Bronchial epithelial cell (primary cell): Measurements from ENCODE around the gene CGB5. TPM values are rescaled to one million over a fixed set of nuclear protein-coding genes. Genes with fewer than 3 reads are reported as not detected.
"Not testable (repeated sequence)": the region's sequence is repeated elsewhere in the genome, so short reads cannot be mapped to it uniquely, and the experiment has no call there.

Experiments used
- DNase-seq: peaks from one replicate; pipeline ENCODE4 v3.0.0-alpha.2; 2010; ENCODE audit warnings: low read depth
- FAIRE-seq: peaks from 2 replicates; lab custom pipeline; 2011; peaks lifted over from hg19 to GRCh38; lab: Jason Lieb, UNC
- H3K27me3 ChIP-seq: 2 replicates; pipeline ENCODE4 v1.5.1; 2011; ENCODE audit warnings: low read length; ENCODE audit not compliant: control insufficient read depth, insufficient read depth
- H3K36me3 ChIP-seq: 2 replicates; pipeline ENCODE4 v1.5.1; 2011; ENCODE audit warnings: low read length; ENCODE audit not compliant: control insufficient read depth, insufficient read depth
- H3K4me3 ChIP-seq: 2 replicates; pipeline ENCODE4 v1.5.1; 2011; ENCODE audit warnings: mild to moderate bottlenecking, low read depth, low read length, control low read depth
- total RNA-seq: library from RNA; depleted of rRNA; stranded (reverse); fragments of >200 nt; gene quantifications from 2 replicates; pipeline ENCODE4 v1.2.1, GENCODE V29; 2014
- TF ChIP-seq, protein P1 (sequence below): IDR thresholded peaks from 2 replicates; pipeline ENCODE4 v1.5.1; 2011; ENCODE audit warnings: mild to moderate bottlenecking, moderate library complexity, low read length, control low read depth, inconsistent platforms; ENCODE audit not compliant: insufficient read depth, severe bottlenecking

Gene CGB5
- total RNA-seq, 1 donor from 2014 or later: 0.26 TPM

DNA sequence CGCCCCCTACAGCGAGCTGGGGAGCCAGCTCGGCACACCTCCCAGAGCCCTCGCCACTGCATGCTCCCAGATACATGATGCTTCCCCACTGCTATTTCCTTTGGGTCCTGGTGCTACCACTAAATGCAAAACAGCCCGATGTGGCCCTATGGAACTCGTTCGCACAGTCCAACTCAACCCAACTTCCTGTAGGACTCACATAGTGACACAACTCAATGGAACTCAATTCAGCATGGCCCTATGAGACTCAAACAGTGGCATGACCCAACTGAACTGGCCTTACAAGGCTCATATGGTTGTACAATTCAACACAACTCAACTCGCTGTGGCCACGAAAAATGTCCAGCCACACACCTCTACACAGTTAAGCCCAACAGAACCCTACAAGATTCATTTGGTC, 25.4 kb downstream of the CGB5 start:
- TF ChIP-seq, protein P1, sequence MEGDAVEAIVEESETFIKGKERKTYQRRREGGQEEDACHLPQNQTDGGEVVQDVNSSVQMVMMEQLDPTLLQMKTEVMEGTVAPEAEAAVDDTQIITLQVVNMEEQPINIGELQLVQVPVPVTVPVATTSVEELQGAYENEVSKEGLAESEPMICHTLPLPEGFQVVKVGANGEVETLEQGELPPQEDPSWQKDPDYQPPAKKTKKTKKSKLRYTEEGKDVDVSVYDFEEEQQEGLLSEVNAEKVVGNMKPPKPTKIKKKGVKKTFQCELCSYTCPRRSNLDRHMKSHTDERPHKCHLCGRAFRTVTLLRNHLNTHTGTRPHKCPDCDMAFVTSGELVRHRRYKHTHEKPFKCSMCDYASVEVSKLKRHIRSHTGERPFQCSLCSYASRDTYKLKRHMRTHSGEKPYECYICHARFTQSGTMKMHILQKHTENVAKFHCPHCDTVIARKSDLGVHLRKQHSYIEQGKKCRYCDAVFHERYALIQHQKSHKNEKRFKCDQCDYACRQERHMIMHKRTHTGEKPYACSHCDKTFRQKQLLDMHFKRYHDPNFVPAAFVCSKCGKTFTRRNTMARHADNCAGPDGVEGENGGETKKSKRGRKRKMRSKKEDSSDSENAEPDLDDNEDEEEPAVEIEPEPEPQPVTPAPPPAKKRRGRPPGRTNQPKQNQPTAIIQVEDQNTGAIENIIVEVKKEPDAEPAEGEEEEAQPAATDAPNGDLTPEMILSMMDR: no peak
- no peak overlapping the region for H3K4me3 ChIP-seq
- peaks cover 11% of the 10 kb centered on the region for H3K27me3 ChIP-seq
- H3K36me3 ChIP-seq: no peaks in the 10 kb centered on the region
- peak; percentile 63 for DNase-seq
- FAIRE-seq: peak; percentile 83

DNA sequence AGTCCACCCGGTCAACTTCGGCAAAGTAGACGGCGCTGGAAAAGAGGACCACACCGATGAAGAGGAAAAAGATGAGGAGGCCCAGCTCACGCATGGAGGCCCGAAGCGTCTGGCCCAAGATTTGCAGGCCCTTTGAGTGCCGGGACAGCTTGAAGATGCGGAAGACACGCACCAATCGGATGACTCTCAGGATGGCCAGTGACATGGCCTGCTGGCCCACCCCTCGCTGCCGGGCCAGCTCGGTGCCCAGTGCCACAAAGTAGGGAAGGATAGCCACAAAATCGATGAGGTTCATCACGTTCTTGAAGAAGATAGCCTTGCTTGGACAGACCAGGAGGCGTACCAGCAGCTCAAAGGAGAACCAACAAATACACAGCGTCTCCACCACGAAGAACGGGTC, 26.8 kb downstream of the CGB5 start:
- Histone ChIP-seq H3K27me3 (peaks cover 11% of the 10 kb centered on the region), H3K4me3 (no peak overlapping the region), H3K36me3 (no peaks in the 10 kb centered on the region)
- FAIRE-seq (peak; percentile 90), DNase-seq (no peak)
- TF ChIP-seq, protein P1: no peak

DNA sequence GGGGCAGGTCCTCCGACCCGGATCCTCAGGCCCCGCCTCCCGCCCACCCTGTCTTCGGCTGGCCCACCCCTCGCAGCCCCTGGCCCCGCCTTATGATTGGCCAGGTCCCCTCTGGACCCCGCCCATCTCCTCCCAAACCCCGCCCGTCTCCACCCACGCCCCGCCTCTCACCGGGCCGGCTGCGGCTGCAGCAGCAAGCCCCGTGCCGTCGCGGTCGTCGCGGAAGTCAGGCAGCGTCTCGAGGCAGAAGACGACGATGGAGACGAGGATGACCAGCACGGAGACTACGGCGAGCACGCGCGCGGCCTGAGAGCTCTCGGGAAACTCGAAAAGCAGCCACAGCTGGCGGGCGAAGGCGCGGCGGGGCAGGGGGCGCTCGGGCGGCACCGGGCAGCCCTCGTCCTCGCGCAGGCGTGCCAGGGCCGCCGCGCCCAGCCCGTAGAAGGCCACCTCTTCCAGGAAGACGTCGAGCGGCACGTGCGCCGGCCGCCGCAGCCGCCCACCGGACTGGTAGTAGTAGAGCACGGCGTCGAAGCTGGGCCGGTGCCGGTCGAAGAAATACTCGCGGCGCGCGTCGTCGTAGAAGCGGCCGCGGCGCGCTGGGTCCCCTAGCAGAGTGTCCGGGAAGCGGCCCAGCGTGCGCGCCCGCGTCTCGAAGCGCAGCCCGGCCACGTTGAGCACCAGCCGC, 28.4 kb downstream of the CGB5 start:
- Histone ChIP-seq H3K36me3 (no peaks in the 10 kb centered on the region), H3K4me3 (no peak overlapping the region), H3K27me3 (peaks cover 11% of the 10 kb centered on the region)
- FAIRE-seq (no peak), DNase-seq (no peak)
- TF ChIP-seq, protein P1: no peak

DNA sequence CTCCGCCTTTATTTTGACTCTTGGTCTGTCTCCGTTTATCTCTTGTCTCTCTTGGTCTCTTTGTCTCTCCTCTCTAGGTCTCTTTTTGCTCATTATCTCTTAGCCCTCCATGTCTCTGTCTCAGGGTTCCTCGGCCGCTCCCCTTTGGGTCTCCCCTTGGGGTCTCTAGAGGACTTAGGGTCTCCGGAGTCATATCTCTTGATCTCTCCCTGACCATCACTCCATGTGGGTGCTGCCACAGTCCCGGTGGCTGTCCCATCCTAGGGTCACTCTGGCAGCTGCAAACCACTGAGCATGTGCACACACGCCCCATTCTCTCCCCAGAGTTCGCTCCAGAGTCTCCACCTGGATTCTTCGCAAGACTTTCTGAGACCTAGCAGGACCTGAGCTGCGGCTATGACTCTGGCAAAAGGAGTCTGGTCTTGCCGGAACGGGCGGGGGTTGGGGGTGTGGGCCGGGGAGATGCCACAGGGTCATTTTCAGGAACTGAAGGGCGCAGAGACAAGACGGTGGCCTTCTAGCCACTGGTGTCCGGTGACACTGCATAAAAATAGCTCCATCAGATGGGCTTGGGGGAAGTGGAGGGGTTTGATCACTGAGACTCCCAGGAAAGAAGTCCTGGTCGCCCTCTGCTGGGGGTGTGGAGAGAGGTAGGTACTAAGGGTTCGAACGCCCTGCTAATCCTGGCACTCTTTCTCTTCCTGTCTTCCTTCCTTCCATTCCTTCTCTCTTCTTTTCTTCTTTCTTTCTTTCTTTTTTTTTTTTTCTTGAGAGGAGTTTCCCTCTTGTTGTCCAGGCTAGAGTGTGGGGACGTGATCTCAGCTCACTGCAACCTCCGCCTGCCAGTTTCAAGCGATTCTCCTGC, 30.1 kb downstream of the CGB5 start:
- H3K27me3 ChIP-seq: peaks cover 11% of the 10 kb centered on the region
- no peak overlapping the region for H3K4me3 ChIP-seq
- TF ChIP-seq, protein P1: peak; percentile 54
- H3K36me3 ChIP-seq: no peaks in the 10 kb centered on the region
- FAIRE-seq (no peak), DNase-seq (no peak)

DNA sequence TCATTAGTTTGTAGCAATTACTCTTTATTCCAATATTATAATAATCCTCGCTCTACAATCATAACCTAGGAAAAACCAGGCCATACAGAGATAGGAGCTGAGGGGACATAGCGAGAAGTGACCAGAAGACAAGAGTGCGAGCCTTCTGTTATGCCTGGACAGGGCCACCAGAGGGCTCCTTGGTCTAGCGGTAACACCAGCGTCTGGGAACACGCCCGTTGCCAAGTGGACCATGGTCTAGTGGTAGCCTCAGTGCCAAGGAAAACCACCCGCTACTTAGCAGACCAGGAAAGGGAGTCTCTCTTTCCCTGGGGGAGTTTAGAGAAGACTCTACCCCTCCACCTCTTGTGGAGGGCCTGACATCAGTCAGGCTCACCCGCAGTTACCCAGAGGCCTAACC, 31.2 kb downstream of the CGB5 start:
- TF ChIP-seq, protein P1: peak; percentile 67
- not testable (repeated sequence) for FAIRE-seq, H3K36me3 ChIP-seq, DNase-seq, H3K4me3 ChIP-seq
- H3K27me3 ChIP-seq: peaks cover 11% of the 10 kb centered on the region
